ENCODE results near the gene RGS19.
A peak's percentile ranks its signal among the peaks of the same experiment; 100 is the strongest.

RGS19 gene

GRCh38 chr20:64062596-64063388 is 16.5 kb downstream of the RGS19 start, which contains the start of gene TCEA2:
Gene TCEA2 (plus strand): TSS chr20:64063198. CDS start chr20:64063313, 115 bp downstream.
- peak; percentile 96 for DNase-seq

GRCh38 chr20:64062276-64062595 is 17.1 kb downstream of the RGS19 start:
- DNase-seq = no peak

GRCh38 chr20:64058536-64058935 is 20.8 kb downstream of the RGS19 start:
- no peak for DNase-seq

GRCh38 chr20:64057628-64058498 is 21.5 kb downstream of the RGS19 start:
- peak; percentile 60 for DNase-seq

- DNase-seq = no peak
Observed at GRCh38 chr20:64056889-64057627, 22.3 kb downstream of the RGS19 start.

GRCh38 chr20:64056639-64056888 is 22.8 kb downstream of the RGS19 start:
- no peak for DNase-seq

GRCh38 chr20:64055893-64056638 is 23.3 kb downstream of the RGS19 start:
- no peak for DNase-seq

GRCh38 chr20:64055396-64055892 is 23.9 kb downstream of the RGS19 start:
- DNase-seq = no peak

GRCh38 chr20:64053841-64054661 is 25.3 kb downstream of the RGS19 start:
- no peak for DNase-seq

- DNase-seq = no peak
Observed at GRCh38 chr20:64052987-64053840, 26.1 kb downstream of the RGS19 start.

- DNase-seq = no peak
Observed at GRCh38 chr20:64052326-64052722, 27.0 kb downstream of the RGS19 start.

GRCh38 chr20:64051561-64052325 is 27.6 kb downstream of the RGS19 start:
- DNase-seq = no peak

GRCh38 chr20:64051033-64051452 is 28.3 kb downstream of the RGS19 start:
- no peak for DNase-seq

GRCh38 chr20:64050261-64051032 is 28.9 kb downstream of the RGS19 start:
- no peak for DNase-seq

- no peak for DNase-seq
Observed at GRCh38 chr20:64049878-64050260, 29.4 kb downstream of the RGS19 start.

GRCh38 chr20:64049060-64049877 is 30.0 kb downstream of the RGS19 start, which contains the start of gene SOX18:
Gene SOX18 (minus strand): TSS chr20:64049639. CDS start chr20:64049516, 123 bp downstream.
- DNase-seq = peak; percentile 54

- DNase-seq = no peak
Observed at GRCh38 chr20:64048402-64049044, 30.8 kb downstream of the RGS19 start.
